Sigmoid colon (tissue), 7 donors: ENCODE data around the gene GDF7. TPM values are rescaled to one million over a fixed set of nuclear protein-coding genes. Genes with fewer than 3 reads are reported as not detected.

Experiments
- DNase-seq: peaks from one replicate; pipeline ENCODE4 v3.0.0-alpha.2; 2019
- H3K27ac ChIP-seq, 4 donors: fragments of 200-600 bp; sonication (generic); one replicate each; pipeline ENCODE4 v1.5.1; 2016 to 2019; ENCODE audit warnings: mild to moderate bottlenecking in 1 of 4
- H3K27me3 ChIP-seq, 3 donors: fragments of 200-600 bp; sonication (generic); one replicate each; pipeline ENCODE4 v1.5.1; 2019; ENCODE audit warnings: mild to moderate bottlenecking in 1 of 3
- H3K36me3 ChIP-seq, 4 donors: fragments of 200-600 bp; sonication (generic); one replicate each; pipeline ENCODE4 v1.5.1; 2016 to 2019
- H3K4me1 ChIP-seq, 4 donors: fragments of 200-600 bp; sonication (generic); one replicate each; pipeline ENCODE4 v1.5.1; 2017 to 2019
- H3K4me3 ChIP-seq, 4 donors: fragments of 200-600 bp; sonication (generic); one replicate each; pipeline ENCODE4 v1.5.1; 2017 to 2019; ENCODE audit warnings: mild to moderate bottlenecking in 2 of 4, moderate library complexity in 1 of 4
- H3K9me3 ChIP-seq, 4 donors: fragments of 200-600 bp in 3 of 4; sonication (generic) in 3 of 4; one replicate each; pipeline versions ENCODE4 v1.5.1 to v1.6.1; 2013 to 2019
- CTCF ChIP-seq, 4 experiments: fragments of 450-650 bp in 3 of 4; fragments of 200-600 bp in 1 of 4; IDR thresholded peaks; one replicate each; pipeline ENCODE4 v1.5.1; 2016 to 2019; ENCODE audit warnings: antibody characterized with exemption in 4 of 4, mild to moderate bottlenecking in 3 of 4, moderate library complexity in 2 of 4
- EP300 ChIP-seq, 4 donors: sonication (generic); formaldehyde crosslinking; IDR thresholded peaks; one replicate each; pipeline ENCODE4 v1.6.1; 2017; ENCODE audit warnings: antibody characterized with exemption in 4 of 4
- POLR2A ChIP-seq, 2 donors: fragments of 450-650 bp; IDR thresholded peaks; one replicate each; pipeline ENCODE4 v1.6.1; 2016; ENCODE audit warnings: antibody characterized with exemption in 2 of 2, mild to moderate bottlenecking in 2 of 2, moderate library complexity in 2 of 2
- POLR2AphosphoS5 ChIP-seq, 4 donors: sonication (generic); formaldehyde crosslinking; IDR thresholded peaks; one replicate each; pipeline ENCODE4 v1.6.1; 2017; ENCODE audit warnings: antibody characterized with exemption in 4 of 4
- WGBS, 2 donors: extraction: QIAGEN DNeasy Blood & Tissue Kit; methylation state at CpG; one replicate each; pipeline ENCODE4 v1.1.7; 2013; 5-methylcytosine and 5-hydroxymethylcytosine counted together
- intact Hi-C: fragments of 100-400 bp; cut with DNase I; formaldehyde crosslinking; loops from one replicate; pipeline ENCODE4 v1.15.1; 2023
- polyA plus RNA-seq, 3 donors: library from polyadenylated mRNA; stranded (reverse); fragments of 200-250 nt; gene quantifications; one replicate each; pipeline ENCODE4 v1.2.3, GENCODE V29; 2013
- total RNA-seq, 4 donors: library from RNA; depleted of rRNA; stranded (reverse); fragments of >200 nt; gene quantifications; one replicate each; pipeline ENCODE4 v1.1.0, GENCODE V29; 2016
- donor health status: healthy with polysubstance abuse.
- donor health status: Bipolar disorder and iron deficiency.
- donor health status: healthy.

GDF7 gene
- total and polyA plus RNA-seq, 7 donors, result under 0.01 to 1.6 (median 0.60) TPM

GRCh38 chr2:20624884-20625485, 42.0 kb upstream of the GDF7 start:
- TF ChIP-seq POLR2AphosphoS5 (IDR thresholded peaks at IDR 0.05) (no peak), POLR2A (IDR thresholded peaks at IDR 0.05) (no peak), CTCF (IDR thresholded peaks at IDR 0.05) (no peak), EP300 (IDR thresholded peaks at IDR 0.05) (no peak)
- peak; percentile 61 for DNase-seq
- H3K4me3 ChIP-seq, result no peak overlapping the region
- H3K27me3 ChIP-seq, result no peaks in the 10 kb centered on the region
- intact Hi-C loops, result no loop called here
- peaks cover 0 to 55% (median 46%) of the 10 kb centered on the region in 4 donors for H3K4me1 ChIP-seq
- H3K27ac ChIP-seq, result peak overlapping the region; percentile 41 to 98 (median 70)
- WGBS, 2 donors, result 87 to 88% methylated on average over 11 of the region's 11 CpGs
- peaks cover 32 to 44% (median 41%) of the 10 kb centered on the region in 4 donors for H3K36me3 ChIP-seq
- H3K9me3 ChIP-seq, result no peaks in the 10 kb centered on the region

- DNase-seq, result peak; percentile 64
- H3K27me3 ChIP-seq, result no peaks in the 10 kb centered on the region
- intact Hi-C loops, result no loop called here
- H3K9me3 ChIP-seq, result no peaks in the 10 kb centered on the region
- no peak overlapping the region for H3K4me3 ChIP-seq
- WGBS, 2 donors, result 85 to 87% methylated on average over 19 of the region's 19 CpGs
- H3K27ac ChIP-seq, result peak overlapping the region; percentile 42 to 98 (median 76)
- peaks cover 32 to 44% (median 39%) of the 10 kb centered on the region in 4 donors for H3K36me3 ChIP-seq
- peaks cover 0 to 52% (median 44%) of the 10 kb centered on the region in 4 donors for H3K4me1 ChIP-seq
- TF ChIP-seq EP300 (IDR thresholded peaks at IDR 0.05) (no peak), CTCF (IDR thresholded peaks at IDR 0.05) (no peak), POLR2AphosphoS5 (IDR thresholded peaks at IDR 0.05) (no peak), POLR2A (IDR thresholded peaks at IDR 0.05) (no peak)
Observed at GRCh38 chr2:20625491-20626391, 41.2 kb upstream of the GDF7 start.

- Histone ChIP-seq H3K4me3 (no peak overlapping the region), H3K36me3 (peaks cover 27 to 38% (median 33%) of the 10 kb centered on the region in 4 donors)
Observed at GRCh38 chr2:20626392-20626697, 40.6 kb upstream of the GDF7 start.

More at GRCh38 chr2:20626392-20626697, 40.6 kb upstream of the GDF7 start:
- no peak for TF ChIP-seq EP300 (IDR thresholded peaks at IDR 0.05)
- no peak for TF ChIP-seq POLR2AphosphoS5 (IDR thresholded peaks at IDR 0.05)
- TF ChIP-seq POLR2A (IDR thresholded peaks at IDR 0.05), result no peak
- no peak for TF ChIP-seq CTCF (IDR thresholded peaks at IDR 0.05)
- peak overlapping the region; percentile 42 to 98 (median 76) for H3K27ac ChIP-seq
- no peaks in the 10 kb centered on the region for H3K9me3 ChIP-seq
- WGBS, 2 donors, result 97 to 99% methylated on average over 2 of the region's 2 CpGs
- intact Hi-C loops, result no loop called here
- DNase-seq, result no peak
- no peaks in the 10 kb centered on the region for H3K27me3 ChIP-seq
- H3K4me1 ChIP-seq, result peaks cover 0 to 46% (median 38%) of the 10 kb centered on the region in 4 donors
